ENCODE data around the gene SART1. TPM values are rescaled to one million over a fixed set of nuclear protein-coding genes. Genes with fewer than 3 reads are reported as not detected.

Gene SART1
- total RNA-seq, 1 experiment from 2014 or later, result 74.6 TPM

- no peaks in the 10 kb centered on the region for H3K9me3 ChIP-seq (ENCODE audit: insufficient read depth, low read depth)
- POLR2A ChIA-PET (ENCODE audit: unreplicated experiment), result no interaction called here
- no TSS peak for BruUV-seq (replicated peaks)
- no peaks in the 10 kb centered on the region for H3K9me2 ChIP-seq (ENCODE audit: insufficient read depth)
- no peak overlapping the region for H3K4me3 ChIP-seq
- no peak overlapping the region for H2AFZ ChIP-seq
- peaks cover 32% of the 10 kb centered on the region for H3F3A ChIP-seq (ENCODE audit: insufficient read depth, low read depth)
- no peaks in the 10 kb centered on the region for H3K4me1 ChIP-seq (replicated peaks; ENCODE audit: insufficient read depth)
- H3K27me3 ChIP-seq (ENCODE audit: insufficient read depth, low read depth), result no peaks in the 10 kb centered on the region
- no peak for DNase-seq
- intact Hi-C loops (cut with micrococcal nuclease; ENCODE audit: unreplicated experiment), result no loop called here
- CTCF ChIA-PET, result interaction anchor here (0.7 kb wide), 1 partner anchor 139 kb away, joined by 4 read pairs; no protein-coding TSS in a partner anchor
- H4K20me1 ChIP-seq (ENCODE audit: insufficient read depth), result no peaks in the 10 kb centered on the region
- no peak overlapping the region for H3K4me2 ChIP-seq
- H3K36me3 ChIP-seq (ENCODE audit: low read depth), result 0 out of 2 replicates have a peak, but pooled peaks cover 5% of the 10 kb centered on the region
- H3K79me2 ChIP-seq (ENCODE audit: low read depth), result no peaks in the 10 kb centered on the region
- TF ChIP-seq CTCF (conservative IDR thresholded peaks at IDR 0.05) (no peak), EZH2 (IDR thresholded peaks at IDR 0.05; ENCODE audit: low read depth) (no peak)
- H3K27ac ChIP-seq, result no peak overlapping the region
These were observed 30.5 kb downstream of the SART1 start for GRCh38 chr11:65992056-65992455.

DNA sequence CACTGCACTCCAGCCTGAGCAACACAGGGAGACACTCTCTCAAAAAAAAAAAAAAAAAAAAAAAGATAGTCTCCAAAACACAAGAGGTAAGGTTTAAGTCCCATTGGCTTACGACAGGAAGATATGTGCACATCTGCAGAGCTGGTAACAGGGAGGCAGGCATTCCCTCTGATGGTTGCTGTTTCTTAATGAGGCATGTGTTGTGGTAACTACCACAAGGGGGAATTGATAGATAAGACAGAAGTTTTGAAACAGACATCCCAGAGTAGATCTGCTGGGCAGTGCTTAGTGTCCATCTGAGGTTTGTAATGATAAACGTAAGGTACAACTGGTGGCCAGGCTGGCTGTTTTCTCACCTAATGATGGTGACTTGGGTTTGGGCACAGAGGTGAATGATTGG, 35.8 kb downstream of the SART1 start:
- no peaks in the 10 kb centered on the region for H3K9me3 ChIP-seq (ENCODE audit: insufficient read depth, low read depth)
- peaks cover 39% of the 10 kb centered on the region for H3F3A ChIP-seq (ENCODE audit: insufficient read depth, low read depth)
- H2AFZ ChIP-seq, result no peak overlapping the region
- peaks cover 29% of the 10 kb centered on the region for H3K79me2 ChIP-seq (ENCODE audit: low read depth)
- H4K20me1 ChIP-seq (ENCODE audit: insufficient read depth), result peaks cover 7% of the 10 kb centered on the region; the same call in 1 of the 2 replicates
- intact Hi-C loops (cut with micrococcal nuclease; ENCODE audit: unreplicated experiment), result no loop called here
- H3K27me3 ChIP-seq (ENCODE audit: insufficient read depth, low read depth), result no peaks in the 10 kb centered on the region
- H3K4me3 ChIP-seq, result no peak overlapping the region
- peaks cover 6% of the 10 kb centered on the region for H3K4me1 ChIP-seq (replicated peaks; ENCODE audit: insufficient read depth)
- H3K27ac ChIP-seq, result no peak overlapping the region
- ChIA-PET POLR2A (ENCODE audit: unreplicated experiment) (no interaction called here), CTCF (no interaction called here)
- DNase-seq, result no peak
- no peaks in the 10 kb centered on the region for H3K9me2 ChIP-seq (ENCODE audit: insufficient read depth)
- H3K36me3 ChIP-seq (ENCODE audit: low read depth), result peaks cover 25% of the 10 kb centered on the region
- H3K4me2 ChIP-seq, result no peak overlapping the region
- no peak for TF ChIP-seq CTCF (conservative IDR thresholded peaks at IDR 0.05)
- BruUV-seq (replicated peaks), result no TSS peak

DNA sequence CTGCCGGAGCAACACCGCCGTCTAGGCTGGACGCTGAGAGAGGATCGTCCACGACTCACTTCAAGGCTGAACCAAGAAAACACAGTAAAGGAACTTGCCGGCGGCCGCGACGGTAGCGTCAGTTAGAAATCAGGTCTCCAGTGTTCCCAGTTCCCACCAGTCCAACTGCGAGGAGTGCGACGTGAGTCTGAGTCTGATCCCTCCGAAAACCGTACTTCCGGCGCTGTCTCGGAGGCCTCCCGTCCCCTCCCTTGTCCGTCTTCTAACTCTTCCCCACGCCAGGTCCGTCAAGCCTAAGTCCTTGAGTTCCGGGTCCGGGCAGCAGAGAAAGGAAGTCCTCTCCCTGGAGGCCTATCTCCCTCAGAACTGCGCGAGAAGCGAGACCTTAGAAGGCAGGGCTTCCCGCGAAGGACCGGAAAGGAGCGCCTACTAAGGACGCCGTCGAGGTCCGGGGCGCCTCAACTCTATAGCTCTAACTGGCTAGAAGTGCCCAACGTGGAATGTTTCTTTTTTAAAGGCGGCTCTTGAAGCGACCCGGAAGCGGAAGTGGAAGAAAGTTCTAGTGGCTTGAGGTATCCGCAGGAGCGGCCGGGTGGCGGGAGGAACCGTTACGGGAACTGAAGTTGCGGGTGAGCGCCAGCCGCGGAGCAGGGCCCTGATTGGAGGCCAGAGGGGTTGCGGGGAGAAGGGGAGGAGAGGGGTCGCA, 40.6 kb downstream of the SART1 start, which contains the start of the genes BANF1 and EIF1AD:
Gene BANF1 (plus strand): TSS at position 562 of the 706 bp plus-strand sequence. CDS start 748 bp downstream, outside the sequence.
Gene EIF1AD (minus strand): TSS at position 216 of the 706 bp plus-strand sequence. CDS start 1,768 bp downstream, outside the sequence.
- H3F3A ChIP-seq (ENCODE audit: insufficient read depth, low read depth), result peaks cover 53% of the 10 kb centered on the region
- H3K4me2 ChIP-seq, result peak within 1 kb of the TSS; percentile 99
- no peaks in the 10 kb centered on the region for H3K27me3 ChIP-seq (ENCODE audit: insufficient read depth, low read depth)
- ChIA-PET POLR2A (ENCODE audit: unreplicated experiment) (interaction anchor here (0.5 to 1.4 kb wide), 5 partner anchors 9 to 200 kb away, joined by 5 to 12 read pairs (median 11); partner anchors contain the start of genes EFEMP2, FIBP and FOSL1), CTCF (interaction anchor here (0.6 to 1.1 kb wide), 6 partner anchors 20 to 442 kb away, joined by 3 to 12 read pairs (median 4); partner anchors contain the start of gene MUS81)
- H3K27ac ChIP-seq, result peak within 1 kb of the TSS; percentile 78
- H3K9me3 ChIP-seq (ENCODE audit: insufficient read depth, low read depth), result no peaks in the 10 kb centered on the region
- intact Hi-C loops (cut with micrococcal nuclease; ENCODE audit: unreplicated experiment), result loop anchor here (1.0 to 2.0 kb wide), 3 partner anchors 11 to 51 kb away; partner anchors contain the start of gene SF3B2
- peaks cover 33% of the 10 kb centered on the region for H3K36me3 ChIP-seq (ENCODE audit: low read depth)
- peak within 1 kb of the TSS; percentile 88 for H2AFZ ChIP-seq
- peak within 1 kb of the TSS; percentile 90 for H3K4me3 ChIP-seq
- no TSS peak for BruUV-seq (replicated peaks)
- H3K79me2 ChIP-seq (ENCODE audit: low read depth), result peaks cover 51% of the 10 kb centered on the region
- H3K9me2 ChIP-seq (ENCODE audit: insufficient read depth), result no peaks in the 10 kb centered on the region
- peaks cover 14% of the 10 kb centered on the region for H3K4me1 ChIP-seq (replicated peaks; ENCODE audit: insufficient read depth)
- peaks cover 7% of the 10 kb centered on the region; the same call in 1 of the 2 replicates for H4K20me1 ChIP-seq (ENCODE audit: insufficient read depth)
- TF ChIP-seq CTCF (conservative IDR thresholded peaks at IDR 0.05) (no peak), EZH2 (IDR thresholded peaks at IDR 0.05; ENCODE audit: low read depth) (no peak)
- DNase-seq, result peak; percentile 94 to 97

All from PC-9 (cell line).